H1 (cell line): ENCODE results near the gene PBX3.

Experiments used
- CBX8 ChIP-seq: fragments of 300-800, 300-1000 bp; sonication (generic); IDR thresholded peaks from 2 replicates; pipeline ENCODE4 v1.7.1; 2016; ENCODE audit warnings: low read depth, low read length, borderline replicate concordance
- CTCF ChIP-seq, 3 experiments: IDR thresholded peaks; 1 replicate in 2 of 3; 2 replicates in 1 of 3; pipeline versions ENCODE4 v1.5.1 to v1.6.1; 2011; ENCODE audit warnings: low read length in 3 of 3, mild to moderate bottlenecking in 3 of 3, inconsistent platforms in 2 of 3, low read depth in 1 of 3, moderate library complexity in 1 of 3; ENCODE audit not compliant: insufficient read depth in 1 of 3; ENCODE audit errors: control extremely low read depth in 1 of 3
- EP300 ChIP-seq, 2 experiments: IDR thresholded peaks; 1 replicate in 1 of 2; 2 replicates in 1 of 2; pipeline ENCODE4 v1.6.1; 2011 to 2012; ENCODE audit warnings: low read depth in 2 of 2, low read length in 2 of 2, mild to moderate bottlenecking in 2 of 2, borderline replicate concordance in 1 of 2, inconsistent platforms in 1 of 2, moderate library complexity in 1 of 2
- GABPA ChIP-seq: IDR thresholded peaks from 2 replicates; pipeline ENCODE4 v1.6.1; 2011; ENCODE audit warnings: mild to moderate bottlenecking, low read length, moderate library complexity, borderline replicate concordance; ENCODE audit not compliant: insufficient read depth
- POLR2A ChIP-seq, 2 experiments: IDR thresholded peaks; 1 replicate in 1 of 2; 2 replicates in 1 of 2; pipeline ENCODE4 v1.6.1; 2011; ENCODE audit warnings: low read depth in 2 of 2, low read length in 2 of 2, mild to moderate bottlenecking in 2 of 2; ENCODE audit errors: control extremely low read depth in 1 of 2
- POLR2AphosphoS5 ChIP-seq: IDR thresholded peaks from 2 replicates; pipeline ENCODE4 v1.6.1; 2011; ENCODE audit warnings: low read depth, low read length
- RAD21 ChIP-seq, 2 experiments: IDR thresholded peaks in 1 of 2; conservative IDR thresholded peaks in 1 of 2; 2 replicates each; pipeline ENCODE4 v1.6.1; 2011; ENCODE audit warnings: low read depth in 2 of 2, low read length in 2 of 2, improper control_type of control experiment in 1 of 2, inconsistent platforms in 1 of 2, mild to moderate bottlenecking in 1 of 2, moderate library complexity in 1 of 2

- TF ChIP-seq CBX8 (no peak), CTCF (IDR thresholded peaks at IDR 0.05; ENCODE audit: control extremely low read depth in 1 of 3, insufficient read depth in 1 of 3, low read depth in 1 of 3, low read length in 3 of 3) (no peak), POLR2AphosphoS5 (no peak), GABPA (no peak), EP300 (IDR thresholded peaks at IDR 0.05; ENCODE audit: borderline replicate concordance in 1 of 2, low read depth in 2 of 2, low read length in 2 of 2) (no peak), POLR2A (IDR thresholded peaks at IDR 0.05; ENCODE audit: control extremely low read depth in 1 of 2, low read depth in 2 of 2, low read length in 2 of 2) (no peak), RAD21 (IDR thresholded peaks at IDR 0.05 in 1 of 2, conservative IDR thresholded peaks at IDR 0.05 in 1 of 2; ENCODE audit: low read depth in 2 of 2, low read length in 2 of 2) (no peak)
Observed at GRCh38 chr9:125752070-125752628, 5.0 kb downstream of the PBX3 start.
